Spleen (tissue), 3 donors: ENCODE measurements around the gene TMEM229B.

Experiments
- POLR2A ChIP-seq, 3 donors: fragments of 450-650 bp; IDR thresholded peaks; one replicate each; pipeline ENCODE4 v1.5.1; 2017; ENCODE audit warnings: antibody characterized with exemption in 3 of 3, mild to moderate bottlenecking in 1 of 3
- POLR2AphosphoS5 ChIP-seq, 3 donors: sonication (generic); formaldehyde crosslinking; IDR thresholded peaks; one replicate each; pipeline ENCODE4 v1.5.1; 2017; ENCODE audit warnings: antibody characterized with exemption in 3 of 3

DNA sequence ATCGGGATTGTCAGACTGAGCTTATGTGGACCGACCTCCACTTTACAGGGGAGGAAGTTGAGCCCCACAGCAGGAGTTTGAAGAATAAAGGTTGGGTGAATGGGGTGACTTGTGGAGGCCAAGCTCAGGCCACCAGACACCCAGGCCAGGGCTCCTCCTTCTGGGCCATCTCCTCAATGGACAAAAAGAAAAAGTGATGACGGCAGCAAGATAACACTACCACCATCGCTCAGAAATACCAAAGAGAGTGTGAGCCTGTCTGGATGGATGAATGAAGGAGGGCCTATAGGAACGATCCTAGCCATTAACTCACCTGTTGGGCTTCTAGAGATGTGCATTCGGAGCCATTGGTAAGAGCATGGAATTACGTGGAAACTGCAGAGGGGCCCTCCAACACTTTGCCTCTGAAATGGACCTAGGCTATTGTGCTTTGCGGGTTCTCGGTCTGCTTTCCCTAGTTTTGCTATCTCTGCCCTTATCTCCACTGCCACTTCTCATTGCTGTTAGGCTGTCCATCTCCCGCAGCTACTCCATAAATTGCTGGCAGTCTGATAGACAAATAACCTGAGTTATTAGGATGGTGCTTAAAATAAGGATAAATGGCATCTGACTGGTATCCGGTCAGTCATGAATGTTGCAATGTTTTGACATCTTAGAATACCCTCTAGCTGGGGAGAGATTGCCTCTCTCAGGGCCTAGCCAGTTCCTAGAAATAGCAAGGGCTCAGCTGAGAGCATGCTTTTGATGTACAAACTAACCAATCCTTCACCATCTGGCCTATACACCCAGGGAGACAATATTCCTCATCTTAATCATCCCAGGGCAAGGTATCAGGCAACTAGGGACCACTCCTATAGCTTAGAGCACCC, 66.9 kb downstream of the TMEM229B start:
- no peak for TF ChIP-seq POLR2AphosphoS5 (IDR thresholded peaks at IDR 0.05)
- no peak for TF ChIP-seq POLR2A (IDR thresholded peaks at IDR 0.05)
